ENCODE measurements around the gene MYO5B.

GRCh38 chr18:49967636-49968313 is 227.2 kb downstream of the MYO5B start:
- no peak for TF ChIP-seq CTCF (IDR thresholded peaks at IDR 0.05; ENCODE audit: low read length)
- no peak for TF ChIP-seq EZH2 (optimal IDR thresholded peaks at IDR 0.05; ENCODE audit: low read depth, low read length)
- TF ChIP-seq EZH2phosphoT487 (IDR thresholded peaks at IDR 0.05; ENCODE audit: low read length), result no peak
